ENCODE measurements around the gene EXOSC2.

The EXOSC2 gene

DNA sequence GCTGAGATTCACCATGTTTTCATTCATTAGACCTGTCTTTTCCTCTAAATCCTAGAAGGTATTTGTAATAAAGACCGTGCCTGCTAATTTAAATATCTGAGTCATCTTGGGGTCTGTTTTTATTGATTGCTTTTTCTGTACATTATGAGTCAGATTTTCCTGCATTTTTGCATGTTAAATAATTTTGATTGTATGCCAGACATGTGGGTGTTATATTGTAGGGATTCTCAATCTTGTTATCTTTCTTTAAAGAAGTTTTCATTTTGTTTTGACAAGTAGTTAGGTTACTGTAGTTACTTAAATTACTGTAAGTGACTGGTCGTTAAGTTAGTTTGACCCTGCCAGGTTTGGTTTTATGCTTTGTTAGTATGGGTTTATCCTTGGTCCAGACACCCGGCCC, 35.1 kb downstream of the EXOSC2 start:
- H3K4me3 ChIP-seq (IDR thresholded peaks at IDR 0.05; ENCODE audit: insufficient read depth, low read depth, low read length), result no peak overlapping the region
- H2AFZ ChIP-seq (ENCODE audit: low read depth), result no peak overlapping the region
- no peaks in the 10 kb centered on the region for H3K36me3 ChIP-seq (ENCODE audit: insufficient read depth)
- no peaks in the 10 kb centered on the region for H4K20me1 ChIP-seq (ENCODE audit: insufficient read depth)
- H3K79me2 ChIP-seq (ENCODE audit: insufficient read depth, low read depth), result no peaks in the 10 kb centered on the region; the same call in 1 of the 2 replicates
- H3K27ac ChIP-seq, result no peak overlapping the region
- no peak overlapping the region for H3K4me2 ChIP-seq
- TF ChIP-seq, protein P1, sequence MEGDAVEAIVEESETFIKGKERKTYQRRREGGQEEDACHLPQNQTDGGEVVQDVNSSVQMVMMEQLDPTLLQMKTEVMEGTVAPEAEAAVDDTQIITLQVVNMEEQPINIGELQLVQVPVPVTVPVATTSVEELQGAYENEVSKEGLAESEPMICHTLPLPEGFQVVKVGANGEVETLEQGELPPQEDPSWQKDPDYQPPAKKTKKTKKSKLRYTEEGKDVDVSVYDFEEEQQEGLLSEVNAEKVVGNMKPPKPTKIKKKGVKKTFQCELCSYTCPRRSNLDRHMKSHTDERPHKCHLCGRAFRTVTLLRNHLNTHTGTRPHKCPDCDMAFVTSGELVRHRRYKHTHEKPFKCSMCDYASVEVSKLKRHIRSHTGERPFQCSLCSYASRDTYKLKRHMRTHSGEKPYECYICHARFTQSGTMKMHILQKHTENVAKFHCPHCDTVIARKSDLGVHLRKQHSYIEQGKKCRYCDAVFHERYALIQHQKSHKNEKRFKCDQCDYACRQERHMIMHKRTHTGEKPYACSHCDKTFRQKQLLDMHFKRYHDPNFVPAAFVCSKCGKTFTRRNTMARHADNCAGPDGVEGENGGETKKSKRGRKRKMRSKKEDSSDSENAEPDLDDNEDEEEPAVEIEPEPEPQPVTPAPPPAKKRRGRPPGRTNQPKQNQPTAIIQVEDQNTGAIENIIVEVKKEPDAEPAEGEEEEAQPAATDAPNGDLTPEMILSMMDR (conservative IDR thresholded peaks at IDR 0.05; ENCODE audit: low read depth, low read length), result no peak
- H3K27me3 ChIP-seq (ENCODE audit: insufficient read depth, low read depth), result no peaks in the 10 kb centered on the region
- no peak overlapping the region for H3K9ac ChIP-seq
- peaks cover 7% of the 10 kb centered on the region for H3K4me1 ChIP-seq (ENCODE audit: low read depth, poor library complexity, severe bottlenecking)

DNA sequence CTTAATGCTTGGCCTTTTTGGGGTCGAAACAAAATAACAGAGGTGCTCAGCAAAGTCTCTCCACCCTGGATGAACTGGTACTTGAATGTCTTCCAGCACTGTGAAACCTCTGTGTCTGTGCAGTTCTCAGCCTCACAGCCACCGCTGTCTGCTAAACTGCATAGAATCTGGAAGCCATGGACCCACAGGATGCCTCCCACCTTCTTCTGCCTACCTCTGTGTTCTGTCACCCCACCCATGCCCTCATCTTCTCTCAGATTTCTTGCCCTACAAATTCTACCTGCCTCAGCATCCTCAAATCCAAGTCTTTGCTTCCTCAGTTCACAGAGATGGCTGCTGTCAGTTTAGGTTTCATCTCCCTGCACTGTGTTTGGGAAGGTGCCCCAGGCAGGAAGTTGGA, 35.6 kb downstream of the EXOSC2 start:
- no peaks in the 10 kb centered on the region for H3K36me3 ChIP-seq (ENCODE audit: insufficient read depth)
- TF ChIP-seq, protein P1 (conservative IDR thresholded peaks at IDR 0.05; ENCODE audit: low read depth, low read length), result no peak
- H3K4me1 ChIP-seq (ENCODE audit: low read depth, poor library complexity, severe bottlenecking), result peaks cover 7% of the 10 kb centered on the region

DNA sequence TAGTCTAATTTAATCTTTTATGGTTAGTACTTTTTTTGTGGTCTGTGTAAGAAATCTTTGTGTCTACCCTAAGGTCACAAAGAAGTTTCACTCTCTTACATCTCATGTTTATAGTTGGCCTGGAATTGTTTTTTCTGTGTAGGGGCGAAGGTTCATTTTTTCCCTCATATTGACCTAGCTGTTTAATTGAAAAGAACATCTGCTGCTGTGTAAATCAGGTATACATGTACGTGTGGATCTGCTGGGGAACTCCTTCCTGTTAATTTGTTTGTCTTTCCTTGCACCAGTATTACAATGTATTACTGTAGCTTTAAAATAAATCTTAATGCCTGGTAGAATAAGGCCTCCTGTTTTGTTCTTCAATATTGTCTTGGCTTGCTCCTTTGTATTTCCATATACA, 37.8 kb downstream of the EXOSC2 start:
- Histone ChIP-seq H3K9ac (no peak overlapping the region), H3K4me2 (no peak overlapping the region), H3K4me1 (ENCODE audit: low read depth, poor library complexity, severe bottlenecking) (peaks cover 7% of the 10 kb centered on the region), H3K36me3 (ENCODE audit: insufficient read depth) (no peaks in the 10 kb centered on the region), H4K20me1 (ENCODE audit: insufficient read depth) (no peaks in the 10 kb centered on the region), H3K4me3 (IDR thresholded peaks at IDR 0.05; ENCODE audit: insufficient read depth, low read depth, low read length) (no peak overlapping the region), H3K27me3 (ENCODE audit: insufficient read depth, low read depth) (no peaks in the 10 kb centered on the region), H3K27ac (no peak overlapping the region), H2AFZ (ENCODE audit: low read depth) (no peak overlapping the region), H3K79me2 (ENCODE audit: insufficient read depth, low read depth) (peaks cover 5% of the 10 kb centered on the region; the same call in 1 of the 2 replicates)
- TF ChIP-seq, protein P1 (conservative IDR thresholded peaks at IDR 0.05; ENCODE audit: low read depth, low read length), result no peak

More for the DNA sequence above, 35.6 kb downstream of the EXOSC2 start:
- Histone ChIP-seq H3K79me2 (ENCODE audit: insufficient read depth, low read depth) (no peaks in the 10 kb centered on the region; the same call in 1 of the 2 replicates), H3K27ac (no peak overlapping the region), H3K9ac (no peak overlapping the region), H2AFZ (ENCODE audit: low read depth) (no peak overlapping the region), H3K4me3 (IDR thresholded peaks at IDR 0.05; ENCODE audit: insufficient read depth, low read depth, low read length) (no peak overlapping the region), H3K27me3 (ENCODE audit: insufficient read depth, low read depth) (no peaks in the 10 kb centered on the region), H4K20me1 (ENCODE audit: insufficient read depth) (no peaks in the 10 kb centered on the region), H3K4me2 (no peak overlapping the region)

GRCh38 chr9:130732136-130732535, 38.6 kb downstream of the EXOSC2 start:
- H4K20me1 ChIP-seq (ENCODE audit: insufficient read depth), result no peaks in the 10 kb centered on the region
- no peaks in the 10 kb centered on the region for H3K36me3 ChIP-seq (ENCODE audit: insufficient read depth)
- H3K27ac ChIP-seq, result no peak overlapping the region
- H3K27me3 ChIP-seq (ENCODE audit: insufficient read depth, low read depth), result no peaks in the 10 kb centered on the region
- H2AFZ ChIP-seq (ENCODE audit: low read depth), result no peak overlapping the region
- H3K4me2 ChIP-seq, result no peak overlapping the region
- peaks cover 5% of the 10 kb centered on the region; the same call in 1 of the 2 replicates for H3K79me2 ChIP-seq (ENCODE audit: insufficient read depth, low read depth)
- no peak overlapping the region for H3K9ac ChIP-seq
- peaks cover 7% of the 10 kb centered on the region for H3K4me1 ChIP-seq (ENCODE audit: low read depth, poor library complexity, severe bottlenecking)
- H3K4me3 ChIP-seq (IDR thresholded peaks at IDR 0.05; ENCODE audit: insufficient read depth, low read depth, low read length), result no peak overlapping the region
- TF ChIP-seq, protein P1 (conservative IDR thresholded peaks at IDR 0.05; ENCODE audit: low read depth, low read length), result no peak

All from KMS-11 (cell line).